GM23338 (cell line): ENCODE measurements around the gene PTPRO. TPM values are rescaled to one million over a fixed set of nuclear protein-coding genes. Genes with fewer than 3 reads are reported as not detected.

Source experiments
- ATAC-seq: fragments of 200-7000 bp; cut with Tn5 transposase; 3 replicates; pipeline ENCODE4 v1.9.1; 2020
- DNase-seq: peaks from one replicate; pipeline ENCODE4 v3.0.0-alpha.2; 2015; ENCODE audit warnings: low spot score
- H2AFZ ChIP-seq: fragments of 200-600 bp; sonication (generic); 2 replicates; pipeline ENCODE4 v1.8.0; 2016; ENCODE audit warnings: antibody characterized with exemption, mild to moderate bottlenecking, moderate library complexity
- H3F3A ChIP-seq: fragments of 200-600 bp; sonication (generic); replicated peaks from 2 replicates; pipeline ENCODE4 v1.8.0; 2017; ENCODE audit warnings: antibody characterized with exemption, mixed run types, low read depth
- H3K27ac ChIP-seq: fragments of 200-600 bp; sonication (generic); 2 replicates; pipeline ENCODE4 v1.6.1; 2016; ENCODE audit warnings: low read depth
- H3K27me3 ChIP-seq: fragments of 200-600 bp; sonication (generic); 2 replicates; pipeline ENCODE4 v1.8.0; 2016; ENCODE audit warnings: mild to moderate bottlenecking, mixed run types, moderate library complexity; ENCODE audit not compliant: insufficient read depth
- H3K36me3 ChIP-seq: fragments of 200-600 bp; sonication (generic); 2 replicates; pipeline ENCODE4 v1.8.0; 2016; ENCODE audit warnings: mild to moderate bottlenecking; ENCODE audit not compliant: insufficient read depth
- H3K4me1 ChIP-seq: fragments of 200-600 bp; sonication (generic); 2 replicates; pipeline ENCODE4 v1.8.0; 2016; ENCODE audit warnings: mild to moderate bottlenecking, moderate library complexity; ENCODE audit not compliant: insufficient read depth
- H3K4me2 ChIP-seq: fragments of 200-600 bp; sonication (generic); 2 replicates; pipeline ENCODE4 v1.7.1; 2017; ENCODE audit warnings: mixed run types
- H3K4me3 ChIP-seq: fragments of 200-600 bp; sonication (generic); 2 replicates; pipeline ENCODE4 v1.6.1; 2016; ENCODE audit warnings: mixed run types
- H3K79me2 ChIP-seq: fragments of 200-600 bp; sonication (generic); replicated peaks from 2 replicates; pipeline ENCODE4 v1.8.0; 2017; ENCODE audit warnings: mild to moderate bottlenecking; ENCODE audit not compliant: insufficient read depth
- H3K9me2 ChIP-seq: fragments of 200-600 bp; sonication (generic); 2 replicates; pipeline ENCODE4 v1.8.0; 2017; ENCODE audit not compliant: insufficient read depth
- H4K20me1 ChIP-seq: fragments of 200-600 bp; sonication (generic); replicated peaks from 2 replicates; pipeline ENCODE4 v1.8.0; 2017; ENCODE audit warnings: mild to moderate bottlenecking; ENCODE audit not compliant: insufficient read depth
- H3K27ac Mint-ChIP-seq: 2 replicates; pipeline ENCODE4 v1.8.0; 2020; ENCODE audit warnings: inconsistent platforms, mild to moderate bottlenecking, moderate library complexity, mixed read lengths
- H3K27me3 Mint-ChIP-seq: 3 replicates; pipeline ENCODE4 v1.8.0; 2022; ENCODE audit warnings: low read depth, mild to moderate bottlenecking, moderate library complexity, mixed read lengths, inconsistent platforms; ENCODE audit not compliant: insufficient read depth, poor library complexity
- H3K36me3 Mint-ChIP-seq: 3 replicates; pipeline ENCODE4 v1.8.0; 2021; ENCODE audit warnings: low read depth, mild to moderate bottlenecking, inconsistent platforms, moderate library complexity, mixed read lengths
- H3K4me1 Mint-ChIP-seq: 3 replicates; pipeline ENCODE4 v1.8.0; 2020; ENCODE audit warnings: mild to moderate bottlenecking, inconsistent platforms, mixed read lengths
- H3K4me3 Mint-ChIP-seq: 3 replicates; pipeline ENCODE4 v1.8.0; 2021; ENCODE audit warnings: moderate library complexity, mild to moderate bottlenecking, inconsistent platforms, mixed read lengths
- H3K9me3 Mint-ChIP-seq: 3 replicates; pipeline ENCODE4 v1.8.0; 2020; ENCODE audit warnings: moderate library complexity, mild to moderate bottlenecking, inconsistent platforms, mixed read lengths
- EZH2 ChIP-seq: fragments of 200-600 bp; sonication (generic); IDR thresholded peaks from one replicate; pipeline ENCODE4 v1.8.0; 2017; ENCODE audit warnings: antibody characterized with exemption, mild to moderate bottlenecking, low read depth; ENCODE audit not compliant: unreplicated experiment
- JUNB ChIP-seq: IDR thresholded peaks from one replicate; pipeline ENCODE4 v1.6.1; 2016; ENCODE audit warnings: antibody characterized with exemption; ENCODE audit not compliant: unreplicated experiment
- POLR2AphosphoS5 ChIP-seq: IDR thresholded peaks from 2 replicates; pipeline ENCODE4 v1.6.1; 2016; ENCODE audit warnings: antibody characterized with exemption, low read depth
- ZNF114 ChIP-seq: fragments of 250-450 bp; sonication (Bioruptor Pico); IDR thresholded peaks from 2 replicates; pipeline ENCODE4 v1.5.0; 2020; ENCODE audit warnings: mild to moderate bottlenecking, moderate library complexity
- ZNF331 ChIP-seq: fragments of 250-450 bp; sonication (Bioruptor Pico); IDR thresholded peaks from 2 replicates; pipeline ENCODE4 v1.5.0; 2020; ENCODE audit warnings: low read depth, mild to moderate bottlenecking, moderate library complexity
- polyA plus RNA-seq: library from polyadenylated mRNA; unstranded; fragments of >200 nt; fragmentation: Nextera tagmentation; extraction: Ambion mirVana; gene quantifications from 2 replicates; pipeline ENCODE4 v1.2.1, GENCODE V29; 2016
- total RNA-seq: library from RNA; depleted of rRNA; stranded (reverse); fragments of >200 nt; shearing (Covaris generic); gene quantifications from 2 replicates; pipeline ENCODE4 v1.2.3, GENCODE V29; 2014
- TF ChIP-seq, protein P1 (sequence below): IDR thresholded peaks from one replicate; pipeline ENCODE4 v1.6.1; 2018; ENCODE audit warnings: antibody characterized with exemption; ENCODE audit not compliant: unreplicated experiment
- TF ChIP-seq, protein P2 (sequence below): IDR thresholded peaks from 2 replicates; pipeline ENCODE4 v1.6.1; 2016; ENCODE audit warnings: antibody characterized with exemption
- TF ChIP-seq, protein P3 (sequence below): fragments of 250-450 bp; sonication (Bioruptor Pico); IDR thresholded peaks from 2 replicates; pipeline ENCODE4 v1.5.0; 2020; ENCODE audit warnings: mild to moderate bottlenecking, moderate library complexity

The PTPRO gene
- total and polyA plus RNA-seq, 2 experiments from 2014 or later, result 1.4 to 1.5 TPM

DNA sequence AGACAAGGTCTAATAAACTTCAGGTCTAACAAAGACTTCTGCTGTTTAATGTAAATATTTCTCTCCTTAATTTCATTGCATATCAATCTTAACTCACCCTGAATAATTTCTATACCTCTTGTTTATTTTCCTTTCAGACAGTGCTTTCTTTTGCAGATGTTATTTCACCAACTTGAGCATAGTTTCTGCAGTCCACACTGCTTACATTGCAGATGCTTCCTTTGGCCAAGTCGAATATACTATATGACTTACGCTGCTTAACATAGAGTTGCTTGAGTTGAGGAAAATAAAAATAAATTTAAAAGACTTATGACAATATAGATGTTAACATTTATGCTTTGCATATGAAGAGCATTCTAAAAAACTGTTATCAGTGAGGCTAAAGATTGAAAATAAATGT, 217.7 kb downstream of the PTPRO start:
- Mint-ChIP-seq H3K27me3 (no peaks in the 10 kb centered on the region), H3K4me1 (peaks cover 2% of the 10 kb centered on the region; the same call in 1 of the 3 replicates), H3K36me3 (no peaks in the 10 kb centered on the region), H3K4me3 (no peak overlapping the region), H3K27ac (no peak overlapping the region), H3K9me3 (no peaks in the 10 kb centered on the region)
- no peak for ATAC-seq
- Histone ChIP-seq H3K36me3 (no peaks in the 10 kb centered on the region), H3K27ac (no peak overlapping the region), H3K79me2 (no peaks in the 10 kb centered on the region), H4K20me1 (no peaks in the 10 kb centered on the region), H3F3A (no peaks in the 10 kb centered on the region), H3K27me3 (no peaks in the 10 kb centered on the region), H3K9me2 (no peaks in the 10 kb centered on the region), H3K4me2 (no peak overlapping the region), H2AFZ (no peak overlapping the region), H3K4me1 (peaks cover 3% of the 10 kb centered on the region; the same call in 1 of the 2 replicates), H3K4me3 (no peak overlapping the region)
- TF ChIP-seq, protein P1, sequence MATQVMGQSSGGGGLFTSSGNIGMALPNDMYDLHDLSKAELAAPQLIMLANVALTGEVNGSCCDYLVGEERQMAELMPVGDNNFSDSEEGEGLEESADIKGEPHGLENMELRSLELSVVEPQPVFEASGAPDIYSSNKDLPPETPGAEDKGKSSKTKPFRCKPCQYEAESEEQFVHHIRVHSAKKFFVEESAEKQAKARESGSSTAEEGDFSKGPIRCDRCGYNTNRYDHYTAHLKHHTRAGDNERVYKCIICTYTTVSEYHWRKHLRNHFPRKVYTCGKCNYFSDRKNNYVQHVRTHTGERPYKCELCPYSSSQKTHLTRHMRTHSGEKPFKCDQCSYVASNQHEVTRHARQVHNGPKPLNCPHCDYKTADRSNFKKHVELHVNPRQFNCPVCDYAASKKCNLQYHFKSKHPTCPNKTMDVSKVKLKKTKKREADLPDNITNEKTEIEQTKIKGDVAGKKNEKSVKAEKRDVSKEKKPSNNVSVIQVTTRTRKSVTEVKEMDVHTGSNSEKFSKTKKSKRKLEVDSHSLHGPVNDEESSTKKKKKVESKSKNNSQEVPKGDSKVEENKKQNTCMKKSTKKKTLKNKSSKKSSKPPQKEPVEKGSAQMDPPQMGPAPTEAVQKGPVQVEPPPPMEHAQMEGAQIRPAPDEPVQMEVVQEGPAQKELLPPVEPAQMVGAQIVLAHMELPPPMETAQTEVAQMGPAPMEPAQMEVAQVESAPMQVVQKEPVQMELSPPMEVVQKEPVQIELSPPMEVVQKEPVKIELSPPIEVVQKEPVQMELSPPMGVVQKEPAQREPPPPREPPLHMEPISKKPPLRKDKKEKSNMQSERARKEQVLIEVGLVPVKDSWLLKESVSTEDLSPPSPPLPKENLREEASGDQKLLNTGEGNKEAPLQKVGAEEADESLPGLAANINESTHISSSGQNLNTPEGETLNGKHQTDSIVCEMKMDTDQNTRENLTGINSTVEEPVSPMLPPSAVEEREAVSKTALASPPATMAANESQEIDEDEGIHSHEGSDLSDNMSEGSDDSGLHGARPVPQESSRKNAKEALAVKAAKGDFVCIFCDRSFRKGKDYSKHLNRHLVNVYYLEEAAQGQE, result no peak
- TF ChIP-seq POLR2AphosphoS5, result no peak
- no peak for DNase-seq

DNA sequence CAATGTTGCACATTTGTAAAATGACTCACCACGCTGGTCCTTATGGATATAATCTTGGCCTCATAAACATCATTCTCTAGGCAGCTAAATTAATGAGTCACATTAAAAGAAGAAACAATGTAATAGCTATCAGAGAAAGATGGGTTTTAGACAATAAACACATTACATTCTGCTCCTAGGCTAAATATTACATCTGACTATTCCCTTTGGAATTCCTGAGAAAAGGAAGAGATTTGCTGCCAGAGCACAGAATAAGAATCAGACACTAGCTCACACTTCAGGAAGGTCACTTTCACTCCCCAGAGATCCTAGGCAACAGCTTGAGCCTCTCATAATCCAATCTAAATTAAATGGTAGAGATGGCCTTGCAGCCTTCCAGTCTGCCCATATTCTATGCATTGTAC, 218.2 kb downstream of the PTPRO start:
- H3K4me1 ChIP-seq, result peaks cover 3% of the 10 kb centered on the region; the same call in 1 of the 2 replicates
- H3K4me2 ChIP-seq, result no peak overlapping the region
- Mint-ChIP-seq H3K27me3 (no peaks in the 10 kb centered on the region), H3K4me3 (no peak overlapping the region), H3K36me3 (no peaks in the 10 kb centered on the region), H3K4me1 (peaks cover 2% of the 10 kb centered on the region; the same call in 1 of the 3 replicates), H3K27ac (no peak overlapping the region), H3K9me3 (no peaks in the 10 kb centered on the region)
- no peaks in the 10 kb centered on the region for H3F3A ChIP-seq
- no peaks in the 10 kb centered on the region for H3K36me3 ChIP-seq
- no peak overlapping the region for H3K27ac ChIP-seq
- ATAC-seq, result no peak
- no peaks in the 10 kb centered on the region for H4K20me1 ChIP-seq
- H3K9me2 ChIP-seq, result no peaks in the 10 kb centered on the region
- no peaks in the 10 kb centered on the region for H3K79me2 ChIP-seq
- H2AFZ ChIP-seq, result no peak overlapping the region
- no peaks in the 10 kb centered on the region for H3K27me3 ChIP-seq
- DNase-seq, result no peak
- no peak overlapping the region for H3K4me3 ChIP-seq
- no peak for TF ChIP-seq EZH2
- TF ChIP-seq, protein P2, sequence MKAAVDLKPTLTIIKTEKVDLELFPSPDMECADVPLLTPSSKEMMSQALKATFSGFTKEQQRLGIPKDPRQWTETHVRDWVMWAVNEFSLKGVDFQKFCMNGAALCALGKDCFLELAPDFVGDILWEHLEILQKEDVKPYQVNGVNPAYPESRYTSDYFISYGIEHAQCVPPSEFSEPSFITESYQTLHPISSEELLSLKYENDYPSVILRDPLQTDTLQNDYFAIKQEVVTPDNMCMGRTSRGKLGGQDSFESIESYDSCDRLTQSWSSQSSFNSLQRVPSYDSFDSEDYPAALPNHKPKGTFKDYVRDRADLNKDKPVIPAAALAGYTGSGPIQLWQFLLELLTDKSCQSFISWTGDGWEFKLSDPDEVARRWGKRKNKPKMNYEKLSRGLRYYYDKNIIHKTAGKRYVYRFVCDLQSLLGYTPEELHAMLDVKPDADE, result no peak
- TF ChIP-seq ZNF331 (CRISPR knock-in tag), result no peak
- TF ChIP-seq, protein P3, sequence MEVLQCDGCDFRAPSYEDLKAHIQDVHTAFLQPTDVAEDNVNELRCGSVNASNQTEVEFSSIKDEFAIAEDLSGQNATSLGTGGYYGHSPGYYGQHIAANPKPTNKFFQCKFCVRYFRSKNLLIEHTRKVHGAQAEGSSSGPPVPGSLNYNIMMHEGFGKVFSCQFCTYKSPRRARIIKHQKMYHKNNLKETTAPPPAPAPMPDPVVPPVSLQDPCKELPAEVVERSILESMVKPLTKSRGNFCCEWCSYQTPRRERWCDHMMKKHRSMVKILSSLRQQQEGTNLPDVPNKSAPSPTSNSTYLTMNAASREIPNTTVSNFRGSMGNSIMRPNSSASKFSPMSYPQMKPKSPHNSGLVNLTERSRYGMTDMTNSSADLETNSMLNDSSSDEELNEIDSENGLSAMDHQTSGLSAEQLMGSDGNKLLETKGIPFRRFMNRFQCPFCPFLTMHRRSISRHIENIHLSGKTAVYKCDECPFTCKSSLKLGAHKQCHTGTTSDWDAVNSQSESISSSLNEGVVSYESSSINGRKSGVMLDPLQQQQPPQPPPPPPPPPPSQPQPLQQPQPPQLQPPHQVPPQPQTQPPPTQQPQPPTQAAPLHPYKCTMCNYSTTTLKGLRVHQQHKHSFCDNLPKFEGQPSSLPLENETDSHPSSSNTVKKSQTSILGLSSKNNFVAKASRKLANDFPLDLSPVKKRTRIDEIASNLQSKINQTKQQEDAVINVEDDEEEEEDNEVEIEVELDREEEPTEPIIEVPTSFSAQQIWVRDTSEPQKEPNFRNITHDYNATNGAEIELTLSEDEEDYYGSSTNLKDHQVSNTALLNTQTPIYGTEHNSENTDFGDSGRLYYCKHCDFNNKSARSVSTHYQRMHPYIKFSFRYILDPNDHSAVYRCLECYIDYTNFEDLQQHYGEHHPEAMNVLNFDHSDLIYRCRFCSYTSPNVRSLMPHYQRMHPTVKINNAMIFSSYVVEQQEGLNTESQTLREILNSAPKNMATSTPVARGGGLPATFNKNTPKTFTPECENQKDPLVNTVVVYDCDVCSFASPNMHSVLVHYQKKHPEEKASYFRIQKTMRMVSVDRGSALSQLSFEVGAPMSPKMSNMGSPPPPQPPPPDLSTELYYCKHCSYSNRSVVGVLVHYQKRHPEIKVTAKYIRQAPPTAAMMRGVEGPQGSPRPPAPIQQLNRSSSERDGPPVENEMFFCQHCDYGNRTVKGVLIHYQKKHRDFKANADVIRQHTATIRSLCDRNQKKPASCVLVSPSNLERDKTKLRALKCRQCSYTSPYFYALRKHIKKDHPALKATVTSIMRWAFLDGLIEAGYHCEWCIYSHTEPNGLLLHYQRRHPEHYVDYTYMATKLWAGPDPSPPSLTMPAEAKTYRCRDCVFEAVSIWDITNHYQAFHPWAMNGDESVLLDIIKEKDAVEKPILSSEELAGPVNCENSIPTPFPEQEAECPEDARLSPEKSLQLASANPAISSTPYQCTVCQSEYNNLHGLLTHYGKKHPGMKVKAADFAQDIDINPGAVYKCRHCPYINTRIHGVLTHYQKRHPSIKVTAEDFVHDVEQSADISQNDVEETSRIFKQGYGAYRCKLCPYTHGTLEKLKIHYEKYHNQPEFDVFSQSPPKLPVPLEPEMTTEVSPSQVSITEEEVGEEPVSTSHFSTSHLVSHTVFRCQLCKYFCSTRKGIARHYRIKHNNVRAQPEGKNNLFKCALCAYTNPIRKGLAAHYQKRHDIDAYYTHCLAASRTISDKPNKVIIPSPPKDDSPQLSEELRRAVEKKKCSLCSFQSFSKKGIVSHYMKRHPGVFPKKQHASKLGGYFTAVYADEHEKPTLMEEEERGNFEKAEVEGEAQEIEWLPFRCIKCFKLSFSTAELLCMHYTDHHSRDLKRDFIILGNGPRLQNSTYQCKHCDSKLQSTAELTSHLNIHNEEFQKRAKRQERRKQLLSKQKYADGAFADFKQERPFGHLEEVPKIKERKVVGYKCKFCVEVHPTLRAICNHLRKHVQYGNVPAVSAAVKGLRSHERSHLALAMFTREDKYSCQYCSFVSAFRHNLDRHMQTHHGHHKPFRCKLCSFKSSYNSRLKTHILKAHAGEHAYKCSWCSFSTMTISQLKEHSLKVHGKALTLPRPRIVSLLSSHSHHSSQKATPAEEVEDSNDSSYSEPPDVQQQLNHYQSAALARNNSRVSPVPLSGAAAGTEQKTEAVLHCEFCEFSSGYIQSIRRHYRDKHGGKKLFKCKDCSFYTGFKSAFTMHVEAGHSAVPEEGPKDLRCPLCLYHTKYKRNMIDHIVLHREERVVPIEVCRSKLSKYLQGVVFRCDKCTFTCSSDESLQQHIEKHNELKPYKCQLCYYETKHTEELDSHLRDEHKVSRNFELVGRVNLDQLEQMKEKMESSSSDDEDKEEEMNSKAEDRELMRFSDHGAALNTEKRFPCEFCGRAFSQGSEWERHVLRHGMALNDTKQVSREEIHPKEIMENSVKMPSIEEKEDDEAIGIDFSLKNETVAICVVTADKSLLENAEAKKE (CRISPR knock-in tag), result no peak
- TF ChIP-seq JUNB, result no peak
- TF ChIP-seq POLR2AphosphoS5, result no peak
- TF ChIP-seq ZNF114 (CRISPR knock-in tag), result no peak
